Stimulated activated memory B cell treated with anti-CD40 and anti-IgM and Interleukin-4, amounts not matched to agents 10 μg/mL and 1 μg/mL and 100 μg/mL, for 72 hours (primary cell): ENCODE results near the gene SIMC1.
"Not testable (repeated sequence)": the region's sequence is repeated elsewhere in the genome, so short reads cannot be mapped to it uniquely, and the experiment has no call there.

Experiments used
- ATAC-seq: fragments of 150-1000 bp; cut with Tn5 transposase; 2 replicates; pipeline ENCODE4 v1.10.0; 2021
- H3K27ac Mint-ChIP-seq: one replicate; pipeline ENCODE4 v1.8.0; 2022; ENCODE audit warnings: mild to moderate bottlenecking, mixed read lengths
- H3K27me3 Mint-ChIP-seq: one replicate; pipeline ENCODE4 v1.8.0; 2022; ENCODE audit warnings: mixed read lengths
- H3K36me3 Mint-ChIP-seq: one replicate; pipeline ENCODE4 v1.8.0; 2022; ENCODE audit warnings: mixed read lengths
- H3K4me1 Mint-ChIP-seq: one replicate; pipeline ENCODE4 v1.8.0; 2022; ENCODE audit warnings: mixed read lengths
- H3K4me3 Mint-ChIP-seq: one replicate; pipeline ENCODE4 v1.8.0; 2022; ENCODE audit warnings: mild to moderate bottlenecking, moderate library complexity, mixed read lengths
- H3K9me3 Mint-ChIP-seq: one replicate; pipeline ENCODE4 v1.8.0; 2022; ENCODE audit warnings: mixed read lengths

Gene SIMC1

GRCh38 chr5:176237971-176238644, at the start of gene SIMC1:
TSS of gene SIMC1 (plus strand) at chr5:176238424. CDS start at chr5:176238509, 85 bp downstream.
- H3K36me3 Mint-ChIP-seq, H3K9me3 Mint-ChIP-seq, H3K27me3 Mint-ChIP-seq: not testable (repeated sequence)
- Mint-ChIP-seq H3K27ac (peak within 1 kb of the TSS; percentile 69), H3K4me1 (peaks cover 16% of the 10 kb centered on the region), H3K4me3 (peak within 1 kb of the TSS; percentile 78)
- ATAC-seq = peak; percentile 91

- peaks cover 25% of the 10 kb centered on the region for H3K27me3 Mint-ChIP-seq
- H3K4me1 Mint-ChIP-seq = no peaks in the 10 kb centered on the region
- H3K36me3 Mint-ChIP-seq = no peaks in the 10 kb centered on the region
- no peak for ATAC-seq
- no peak overlapping the region for H3K4me3 Mint-ChIP-seq
- no peaks in the 10 kb centered on the region for H3K9me3 Mint-ChIP-seq
- H3K27ac Mint-ChIP-seq = no peak overlapping the region
Observed at GRCh38 chr5:176188506-176189193, 49.6 kb upstream of the SIMC1 start.

GRCh38 chr5:176189857-176190256, 48.4 kb upstream of the SIMC1 start:
- no peaks in the 10 kb centered on the region for H3K36me3 Mint-ChIP-seq
- H3K4me1 Mint-ChIP-seq = no peaks in the 10 kb centered on the region
- ATAC-seq = no peak

DNA sequence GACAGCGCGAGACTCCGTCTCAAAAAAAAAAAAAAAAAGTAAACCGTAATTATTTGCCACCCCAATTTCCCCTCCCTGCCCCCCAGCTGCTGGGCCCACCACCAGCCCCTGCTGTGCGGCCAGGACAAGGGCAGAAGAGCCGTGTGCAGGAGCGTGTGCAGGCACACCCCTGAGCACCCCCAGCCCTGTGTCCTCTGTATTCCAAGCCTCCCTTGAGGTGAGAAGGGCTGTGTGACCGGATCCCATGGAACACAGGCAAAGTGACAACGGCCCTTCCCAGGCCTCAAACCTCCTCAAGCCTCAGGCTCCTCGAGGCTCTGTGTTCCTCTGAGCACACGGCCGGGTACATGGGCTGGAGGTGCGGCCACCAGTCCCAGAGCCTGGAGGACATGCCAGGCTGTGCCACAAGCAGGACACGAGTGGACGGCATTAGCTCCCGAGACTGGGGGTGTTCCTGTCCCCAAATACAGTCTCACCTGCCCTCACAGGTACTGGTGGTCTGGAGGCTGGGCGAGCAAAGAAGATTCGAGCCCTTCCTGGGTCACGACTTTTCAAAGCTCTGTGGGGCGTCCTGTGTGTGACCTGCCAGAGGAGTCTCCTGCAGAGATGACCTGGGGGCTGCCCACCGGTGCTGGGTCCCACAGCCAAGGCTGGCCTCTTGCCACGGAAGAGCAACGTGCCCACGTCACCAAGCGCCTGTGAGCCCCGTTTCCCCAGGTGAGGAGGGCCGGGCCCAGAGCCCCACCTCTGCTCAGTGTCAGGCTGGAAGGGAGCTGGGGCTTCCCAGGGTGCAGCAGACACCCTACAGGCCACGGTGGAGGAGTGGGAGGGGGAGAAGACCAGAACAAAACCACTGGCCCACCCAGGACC, 47.1 kb upstream of the SIMC1 start:
- Mint-ChIP-seq H3K4me1 (peaks cover 6% of the 10 kb centered on the region), H3K27ac (no peak overlapping the region)
- ATAC-seq = no peak

More at GRCh38 chr5:176189857-176190256, 48.4 kb upstream of the SIMC1 start:
- H3K4me3 Mint-ChIP-seq = no peak overlapping the region
- H3K27me3 Mint-ChIP-seq = peaks cover 27% of the 10 kb centered on the region
- H3K27ac Mint-ChIP-seq = no peak overlapping the region
- H3K9me3 Mint-ChIP-seq = no peaks in the 10 kb centered on the region

GRCh38 chr5:176192094-176192721, 46.0 kb upstream of the SIMC1 start:
- Mint-ChIP-seq H3K9me3 (no peaks in the 10 kb centered on the region), H3K36me3 (no peaks in the 10 kb centered on the region), H3K4me3 (no peak overlapping the region), H3K27ac (no peak overlapping the region), H3K27me3 (peaks cover 29% of the 10 kb centered on the region), H3K4me1 (peaks cover 6% of the 10 kb centered on the region)
- no peak for ATAC-seq

More for the DNA sequence above, 47.1 kb upstream of the SIMC1 start:
- no peaks in the 10 kb centered on the region for H3K9me3 Mint-ChIP-seq
- H3K36me3 Mint-ChIP-seq = no peaks in the 10 kb centered on the region
- no peak overlapping the region for H3K4me3 Mint-ChIP-seq
- peaks cover 29% of the 10 kb centered on the region for H3K27me3 Mint-ChIP-seq

- H3K27me3 Mint-ChIP-seq = peaks cover 34% of the 10 kb centered on the region
- not testable (repeated sequence) for H3K4me3 Mint-ChIP-seq, H3K9me3 Mint-ChIP-seq, H3K27ac Mint-ChIP-seq, H3K4me1 Mint-ChIP-seq, ATAC-seq, H3K36me3 Mint-ChIP-seq
Observed at GRCh38 chr5:176192722-176193117, 45.5 kb upstream of the SIMC1 start.

GRCh38 chr5:176193636-176194035, 44.6 kb upstream of the SIMC1 start:
- not testable (repeated sequence) for H3K36me3 Mint-ChIP-seq, ATAC-seq, H3K4me3 Mint-ChIP-seq, H3K4me1 Mint-ChIP-seq, H3K9me3 Mint-ChIP-seq, H3K27ac Mint-ChIP-seq
- peaks cover 36% of the 10 kb centered on the region for H3K27me3 Mint-ChIP-seq

DNA sequence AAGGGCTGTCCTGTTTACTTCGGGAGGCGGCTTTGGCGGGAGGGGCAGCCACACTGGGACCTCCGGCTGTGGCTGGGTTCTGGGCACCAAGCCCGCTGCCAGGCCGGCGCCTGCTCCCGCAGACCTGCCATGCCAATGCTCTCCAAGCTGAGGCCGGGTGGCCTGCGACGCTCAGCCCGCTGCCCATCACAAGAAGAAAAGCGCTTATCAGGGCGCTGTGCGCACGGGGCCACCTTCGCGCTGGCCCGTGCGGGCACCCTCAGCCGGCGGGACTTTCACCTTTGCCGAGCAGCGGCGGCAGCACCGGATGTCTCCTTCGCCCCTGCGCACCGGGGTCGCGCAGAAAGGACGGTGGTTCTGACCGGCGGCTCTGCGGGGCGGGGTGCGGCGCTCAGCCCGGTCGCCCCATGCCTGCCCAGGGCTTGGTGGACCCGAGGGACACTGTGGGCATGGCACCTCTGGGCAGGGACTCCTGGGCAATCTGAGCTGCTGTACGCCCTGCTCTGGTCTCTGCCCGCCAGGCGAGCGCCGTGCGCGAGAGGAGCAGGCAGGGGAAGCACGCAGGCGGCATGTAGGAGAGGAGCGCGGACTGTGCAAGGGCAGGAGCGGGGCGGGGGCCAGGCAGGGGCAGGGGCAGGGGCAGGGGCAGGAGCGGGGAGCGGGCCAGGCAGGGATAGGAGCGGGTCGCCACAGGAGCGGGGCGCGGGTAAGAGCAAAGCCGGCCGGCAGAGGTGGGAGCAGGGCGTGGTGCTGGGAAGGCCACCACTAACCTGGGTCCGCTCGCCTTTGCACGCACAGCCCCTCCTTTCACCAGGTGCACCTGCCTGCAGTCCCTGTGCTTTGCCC, 43.8 kb upstream of the SIMC1 start:
- H3K4me3 Mint-ChIP-seq = not testable (repeated sequence)

GRCh38 chr5:176195084-176195413, 43.2 kb upstream of the SIMC1 start:
- peaks cover 34% of the 10 kb centered on the region for H3K27me3 Mint-ChIP-seq
- peak; percentile 1 for ATAC-seq
- not testable (repeated sequence) for H3K4me3 Mint-ChIP-seq, H3K4me1 Mint-ChIP-seq, H3K36me3 Mint-ChIP-seq, H3K27ac Mint-ChIP-seq, H3K9me3 Mint-ChIP-seq

More for the DNA sequence above, 43.8 kb upstream of the SIMC1 start:
- not testable (repeated sequence) for H3K9me3 Mint-ChIP-seq, H3K4me1 Mint-ChIP-seq, H3K36me3 Mint-ChIP-seq, H3K27ac Mint-ChIP-seq
- peaks cover 33% of the 10 kb centered on the region for H3K27me3 Mint-ChIP-seq
- ATAC-seq = peak; percentile 40

GRCh38 chr5:176195487-176196207, 42.6 kb upstream of the SIMC1 start:
- ATAC-seq = peak; percentile 54

GRCh38 chr5:176196781-176197180, 41.4 kb upstream of the SIMC1 start:
- H3K4me3 Mint-ChIP-seq, H3K4me1 Mint-ChIP-seq, H3K27ac Mint-ChIP-seq, H3K9me3 Mint-ChIP-seq, ATAC-seq, H3K36me3 Mint-ChIP-seq: not testable (repeated sequence)
- peaks cover 39% of the 10 kb centered on the region for H3K27me3 Mint-ChIP-seq

More at GRCh38 chr5:176195487-176196207, 42.6 kb upstream of the SIMC1 start:
- not testable (repeated sequence) for H3K36me3 Mint-ChIP-seq, H3K9me3 Mint-ChIP-seq, H3K27ac Mint-ChIP-seq, H3K4me3 Mint-ChIP-seq, H3K4me1 Mint-ChIP-seq
- H3K27me3 Mint-ChIP-seq = peaks cover 39% of the 10 kb centered on the region

DNA sequence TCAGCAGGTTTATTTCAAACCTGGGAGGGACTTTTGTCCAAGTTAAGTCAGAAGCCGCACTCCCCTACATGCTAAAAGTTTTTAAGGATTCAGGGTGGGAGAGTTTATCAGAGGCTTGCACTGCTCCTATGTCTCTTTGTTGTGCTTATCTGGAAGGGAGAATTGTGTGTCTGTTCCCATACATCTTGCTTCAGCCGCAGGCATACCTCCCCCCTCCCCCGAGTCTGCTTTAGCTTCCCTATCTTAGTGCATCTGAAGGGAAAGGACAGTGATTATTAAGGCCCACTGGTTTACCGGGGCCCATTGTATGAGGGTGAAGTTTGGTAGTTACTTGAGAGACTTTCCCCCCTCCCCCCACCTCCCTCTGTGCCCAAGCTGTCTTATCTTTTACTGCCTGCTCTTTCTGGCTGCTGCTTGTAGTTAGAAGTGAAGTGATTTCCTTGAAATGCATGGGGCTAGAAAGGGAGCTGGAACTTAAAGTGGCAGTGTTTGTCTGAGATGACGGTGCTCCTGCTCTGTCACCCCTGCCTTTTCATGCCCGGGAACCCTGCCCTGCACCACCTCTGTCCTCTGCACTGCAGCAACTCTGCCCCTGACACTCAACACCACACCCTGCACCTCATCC, 40.9 kb upstream of the SIMC1 start:
- peaks cover 39% of the 10 kb centered on the region for H3K27me3 Mint-ChIP-seq
- H3K4me3 Mint-ChIP-seq, H3K27ac Mint-ChIP-seq: not testable (repeated sequence)

DNA sequence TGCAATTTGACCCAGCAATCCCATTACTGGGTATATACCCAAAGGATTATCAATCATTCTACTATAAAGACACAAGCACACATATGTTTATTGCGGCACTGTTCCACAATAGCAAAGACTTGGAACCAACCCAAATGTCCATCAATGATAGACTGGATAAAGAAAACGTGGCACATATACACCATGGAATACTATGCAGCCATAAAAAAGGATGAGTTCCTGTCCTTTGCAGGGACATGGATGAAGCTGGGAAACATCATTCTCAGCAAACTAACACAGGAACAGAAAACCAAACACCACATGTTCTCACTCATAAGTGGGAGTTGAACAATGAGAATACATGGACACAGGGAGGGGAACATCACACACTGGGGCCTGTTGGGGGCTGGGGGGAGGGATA, 39.9 kb upstream of the SIMC1 start:
- not testable (repeated sequence) for ATAC-seq, H3K4me3 Mint-ChIP-seq, H3K9me3 Mint-ChIP-seq, H3K36me3 Mint-ChIP-seq, H3K4me1 Mint-ChIP-seq, H3K27ac Mint-ChIP-seq
- peaks cover 35% of the 10 kb centered on the region for H3K27me3 Mint-ChIP-seq

More for the DNA sequence above, 40.9 kb upstream of the SIMC1 start:
- not testable (repeated sequence) for H3K4me1 Mint-ChIP-seq, H3K36me3 Mint-ChIP-seq, ATAC-seq, H3K9me3 Mint-ChIP-seq
